GM15510 (cell line): ENCODE results near the gene SLCO3A1.

Experiments used
- POLR2A ChIP-seq: IDR thresholded peaks from 3 replicates; pipeline ENCODE4 v1.6.1; 2011; ENCODE audit warnings: borderline replicate concordance; ENCODE audit not compliant: insufficient read length; ENCODE audit errors: extremely low read depth

SLCO3A1 gene

GRCh38 chr15:91886878-91887277, 33.4 kb downstream of the SLCO3A1 start:
- TF ChIP-seq POLR2A: no peak

- no peak for TF ChIP-seq POLR2A
Measured at GRCh38 chr15:91887321-91887720, 33.8 kb downstream of the SLCO3A1 start.

- no peak for TF ChIP-seq POLR2A
Measured at GRCh38 chr15:91887921-91888373, 34.4 kb downstream of the SLCO3A1 start.

- no peak for TF ChIP-seq POLR2A
Measured at GRCh38 chr15:91889111-91889815, 35.8 kb downstream of the SLCO3A1 start.

- TF ChIP-seq POLR2A: no peak
Measured at GRCh38 chr15:91890614-91891013, 37.1 kb downstream of the SLCO3A1 start.

- no peak for TF ChIP-seq POLR2A
Measured at GRCh38 chr15:91891101-91891500, 37.6 kb downstream of the SLCO3A1 start.

GRCh38 chr15:91891788-91892345, 38.4 kb downstream of the SLCO3A1 start:
- no peak for TF ChIP-seq POLR2A

- TF ChIP-seq POLR2A: no peak
Measured at GRCh38 chr15:91892436-91892835, 38.9 kb downstream of the SLCO3A1 start.

GRCh38 chr15:91894606-91895005, 41.1 kb downstream of the SLCO3A1 start:
- TF ChIP-seq POLR2A: no peak

GRCh38 chr15:91895051-91895450, 41.5 kb downstream of the SLCO3A1 start:
- no peak for TF ChIP-seq POLR2A

- no peak for TF ChIP-seq POLR2A
Measured at GRCh38 chr15:91896341-91897055, 43.0 kb downstream of the SLCO3A1 start.

- TF ChIP-seq POLR2A: no peak
Measured at GRCh38 chr15:91897585-91898372, 44.3 kb downstream of the SLCO3A1 start.

GRCh38 chr15:91898843-91899242, 45.3 kb downstream of the SLCO3A1 start:
- TF ChIP-seq POLR2A: no peak

- TF ChIP-seq POLR2A: no peak
Measured at GRCh38 chr15:91904942-91905341, 51.4 kb downstream of the SLCO3A1 start.

- no peak for TF ChIP-seq POLR2A
Measured at GRCh38 chr15:91908391-91908790, 54.9 kb downstream of the SLCO3A1 start.
